Measurements from ENCODE around the gene UBAC1.

DNA sequence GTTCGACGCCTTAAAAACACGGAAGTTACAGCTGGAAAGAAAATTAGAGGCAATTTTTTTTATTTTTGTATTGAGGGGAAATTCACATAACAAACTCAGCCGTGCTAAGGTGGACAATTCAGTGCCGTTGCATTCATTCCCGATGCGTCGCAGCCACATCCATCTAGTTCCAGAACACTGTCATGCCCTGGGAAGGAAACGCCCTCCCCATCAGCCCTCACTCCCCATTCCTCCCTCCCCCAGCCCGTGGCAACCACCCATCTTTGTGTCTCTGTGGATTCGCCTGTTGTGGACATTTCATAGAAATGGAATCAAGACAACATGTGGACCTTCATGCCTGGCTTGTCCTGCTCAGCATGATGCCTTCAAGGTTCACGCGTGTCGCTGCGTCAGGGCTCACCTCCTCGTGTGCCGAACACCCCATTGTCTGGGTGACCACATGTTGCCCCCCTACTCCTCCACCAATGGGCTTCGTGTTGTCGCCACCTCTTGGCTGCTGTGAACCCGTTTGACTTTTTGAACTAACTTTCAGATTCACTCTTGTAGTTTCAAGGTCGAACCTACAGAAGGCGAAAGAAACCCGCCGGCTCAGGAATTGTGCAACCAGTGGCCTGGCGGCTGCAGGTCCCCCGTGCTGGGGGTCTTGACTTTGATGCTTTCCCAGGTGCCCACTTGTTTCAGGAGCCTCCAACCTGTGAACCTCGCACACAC, 36.4 kb downstream of the UBAC1 start:
- TF ChIP-seq, protein P1, sequence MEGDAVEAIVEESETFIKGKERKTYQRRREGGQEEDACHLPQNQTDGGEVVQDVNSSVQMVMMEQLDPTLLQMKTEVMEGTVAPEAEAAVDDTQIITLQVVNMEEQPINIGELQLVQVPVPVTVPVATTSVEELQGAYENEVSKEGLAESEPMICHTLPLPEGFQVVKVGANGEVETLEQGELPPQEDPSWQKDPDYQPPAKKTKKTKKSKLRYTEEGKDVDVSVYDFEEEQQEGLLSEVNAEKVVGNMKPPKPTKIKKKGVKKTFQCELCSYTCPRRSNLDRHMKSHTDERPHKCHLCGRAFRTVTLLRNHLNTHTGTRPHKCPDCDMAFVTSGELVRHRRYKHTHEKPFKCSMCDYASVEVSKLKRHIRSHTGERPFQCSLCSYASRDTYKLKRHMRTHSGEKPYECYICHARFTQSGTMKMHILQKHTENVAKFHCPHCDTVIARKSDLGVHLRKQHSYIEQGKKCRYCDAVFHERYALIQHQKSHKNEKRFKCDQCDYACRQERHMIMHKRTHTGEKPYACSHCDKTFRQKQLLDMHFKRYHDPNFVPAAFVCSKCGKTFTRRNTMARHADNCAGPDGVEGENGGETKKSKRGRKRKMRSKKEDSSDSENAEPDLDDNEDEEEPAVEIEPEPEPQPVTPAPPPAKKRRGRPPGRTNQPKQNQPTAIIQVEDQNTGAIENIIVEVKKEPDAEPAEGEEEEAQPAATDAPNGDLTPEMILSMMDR (IDR thresholded peaks at IDR 0.05) = no peak
- no peak for TF ChIP-seq POLR2A (IDR thresholded peaks at IDR 0.05)
